Measurements from ENCODE around the gene PRR30. TPM values are rescaled to one million over a fixed set of nuclear protein-coding genes. Genes with fewer than 3 reads are reported as not detected.

Gene PRR30
- total and polyA plus RNA-seq, 2 donors (not counting 1 experiment from before 2014, with no cell fraction given): not detected

- H3K27me3 ChIP-seq (replicated peaks in 1 of 4; ENCODE audit: control extremely low read depth in 1 of 4, control insufficient read depth in 3 of 4, insufficient read depth in 4 of 4, low read length in 3 of 4): no peaks in the 10 kb centered on the region
- H2AFZ ChIP-seq (ENCODE audit: insufficient read depth, low read depth, low read length, poor library complexity, severe bottlenecking): no peak overlapping the region
- ATAC-seq (ENCODE audit: low read depth) (no peak), DNase-seq (no peak)
- Mint-ChIP-seq H3K4me3 (peak overlapping the region; percentile 81), H3K9me3 (ENCODE audit: insufficient read depth) (no peaks in the 10 kb centered on the region), H3K27me3 (no peaks in the 10 kb centered on the region), H3K27ac (no peak overlapping the region), H3K4me1 (peaks cover 11% of the 10 kb centered on the region)
- no peak overlapping the region for H3K9ac ChIP-seq (ENCODE audit: low read length)
- no peak overlapping the region for H3K4me3 ChIP-seq (ENCODE audit: control extremely low read depth in 1 of 5, extremely low read depth in 1 of 5, insufficient read depth in 1 of 5, low read depth in 2 of 5, low read length in 4 of 5)
- WGBS (ENCODE audit: insufficient coverage): 94% methylated on average over 2 of the region's 2 CpGs
- no peaks in the 10 kb centered on the region for H3K79me2 ChIP-seq (ENCODE audit: control insufficient read depth, insufficient read depth, low read length)
- H3K4me2 ChIP-seq (replicated peaks; ENCODE audit: low read depth, low read length, poor library complexity, severe bottlenecking): no peak overlapping the region
- H4K20me1 ChIP-seq (ENCODE audit: control insufficient read depth, insufficient read depth, low read length, poor library complexity, severe bottlenecking): no peaks in the 10 kb centered on the region
- CTCF ChIA-PET: interaction anchor here (1.2 to 8.8 kb wide), 3 partner anchors 11 to 185 kb away, joined by 4 to 143 read pairs (median 11); partner anchors contain the start of gene TRIM54
- H3K36me3 ChIP-seq (replicated peaks in 1 of 2; ENCODE audit: control extremely low read depth in 1 of 2, control insufficient read depth in 1 of 2, extremely low read depth in 1 of 2, insufficient read depth in 2 of 2, low read length in 1 of 2): no peaks in the 10 kb centered on the region
- H3K27ac ChIP-seq (ENCODE audit: low read length in 2 of 2): no peak overlapping the region
- no peaks in the 10 kb centered on the region for H3K9me3 ChIP-seq (ENCODE audit: control extremely low read depth in 1 of 3, control insufficient read depth in 2 of 3, insufficient read depth in 1 of 3, low read length in 2 of 3)
- intact Hi-C loops (cut with micrococcal nuclease): loop anchor here (5.0 kb wide), 1 partner anchor 587 kb away; no protein-coding TSS in a partner anchor
- POLR2A ChIA-PET: no interaction called here
- TF ChIP-seq CTCF (IDR thresholded peaks at IDR 0.05): no peak
- no peak for TF ChIP-seq EZH2 (IDR thresholded peaks at IDR 0.05; ENCODE audit: borderline replicate concordance, insufficient read depth, low read depth, low read length, poor library complexity, severe bottlenecking)
- peaks cover 6 to 9% of the 10 kb centered on the region in 2 donors for H3K4me1 ChIP-seq (ENCODE audit: control insufficient read depth in 2 of 2, insufficient read depth in 2 of 2, low read length in 2 of 2)
Observed at GRCh38 chr2:27095427-27095744, 43.8 kb downstream of the PRR30 start.

GRCh38 chr2:27094353-27094984 lies 44.7 kb downstream of the PRR30 start:
- Mint-ChIP-seq H3K27me3 (no peaks in the 10 kb centered on the region), H3K4me1 (peaks cover 11% of the 10 kb centered on the region), H3K4me3 (no peak overlapping the region), H3K9me3 (ENCODE audit: insufficient read depth) (no peaks in the 10 kb centered on the region), H3K27ac (no peak overlapping the region)
- intact Hi-C loops (cut with micrococcal nuclease): no loop called here
- CTCF ChIA-PET: interaction anchor here (0.8 to 8.8 kb wide), 4 partner anchors 12 to 209 kb away, joined by 3 to 143 read pairs (median 4); partner anchors contain the start of gene TRIM54
- Histone ChIP-seq H3K4me3 (ENCODE audit: control extremely low read depth in 1 of 5, extremely low read depth in 1 of 5, insufficient read depth in 1 of 5, low read depth in 2 of 5, low read length in 4 of 5) (no peak overlapping the region), H3K27ac (ENCODE audit: low read length in 2 of 2) (no peak overlapping the region), H3K27me3 (replicated peaks in 1 of 4; ENCODE audit: control extremely low read depth in 1 of 4, control insufficient read depth in 3 of 4, insufficient read depth in 4 of 4, low read length in 3 of 4) (no peaks in the 10 kb centered on the region), H3K79me2 (ENCODE audit: control insufficient read depth, insufficient read depth, low read length) (no peaks in the 10 kb centered on the region), H3K9ac (ENCODE audit: low read length) (no peak overlapping the region), H3K4me1 (ENCODE audit: control insufficient read depth in 2 of 2, insufficient read depth in 2 of 2, low read length in 2 of 2) (peaks cover 6 to 9% of the 10 kb centered on the region in 2 donors), H3K9me3 (ENCODE audit: control extremely low read depth in 1 of 3, control insufficient read depth in 2 of 3, insufficient read depth in 1 of 3, low read length in 2 of 3) (no peaks in the 10 kb centered on the region), H3K36me3 (replicated peaks in 1 of 2; ENCODE audit: control extremely low read depth in 1 of 2, control insufficient read depth in 1 of 2, extremely low read depth in 1 of 2, insufficient read depth in 2 of 2, low read length in 1 of 2) (no peaks in the 10 kb centered on the region), H4K20me1 (ENCODE audit: control insufficient read depth, insufficient read depth, low read length, poor library complexity, severe bottlenecking) (no peaks in the 10 kb centered on the region), H2AFZ (ENCODE audit: insufficient read depth, low read depth, low read length, poor library complexity, severe bottlenecking) (no peak overlapping the region), H3K4me2 (replicated peaks; ENCODE audit: low read depth, low read length, poor library complexity, severe bottlenecking) (no peak overlapping the region)
- no peak for TF ChIP-seq EZH2 (IDR thresholded peaks at IDR 0.05; ENCODE audit: borderline replicate concordance, insufficient read depth, low read depth, low read length, poor library complexity, severe bottlenecking)
- TF ChIP-seq CTCF (IDR thresholded peaks at IDR 0.05): no peak
- POLR2A ChIA-PET: no interaction called here
- DNase-seq (no peak), ATAC-seq (ENCODE audit: low read depth) (no peak)
- WGBS (ENCODE audit: insufficient coverage): 96% methylated on average over 22 of the region's 24 CpGs
